Activated T-cell treated with anti-CD3 and anti-CD28 coated beads for 1 hour (primary cell): ENCODE data around the gene CEPT1.

Source experiments
- DNase-seq: peaks from one replicate; pipeline ENCODE4 v3.0.0-alpha.2; 2020; ENCODE audit warnings: low read depth

The CEPT1 gene

DNA sequence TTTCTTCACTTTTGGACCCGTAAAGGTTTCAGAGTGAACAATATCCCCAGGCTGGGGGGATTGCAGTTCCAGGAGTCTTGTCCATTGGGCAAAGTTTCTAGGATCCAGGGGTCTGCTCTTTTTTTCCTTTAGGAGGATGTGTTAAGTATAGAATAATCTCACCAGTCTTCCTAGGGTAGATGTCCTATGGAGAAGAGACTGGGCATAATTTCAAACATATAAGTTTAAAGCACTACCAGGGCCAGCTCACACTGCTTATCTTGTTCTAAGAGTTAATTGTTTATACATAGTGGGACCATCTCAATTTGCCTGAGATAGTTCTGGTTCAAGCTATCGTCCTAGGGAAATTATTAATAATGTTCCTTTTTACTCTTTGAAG lies 88.7 kb downstream of the CEPT1 start:
- DNase-seq: no peak

DNA sequence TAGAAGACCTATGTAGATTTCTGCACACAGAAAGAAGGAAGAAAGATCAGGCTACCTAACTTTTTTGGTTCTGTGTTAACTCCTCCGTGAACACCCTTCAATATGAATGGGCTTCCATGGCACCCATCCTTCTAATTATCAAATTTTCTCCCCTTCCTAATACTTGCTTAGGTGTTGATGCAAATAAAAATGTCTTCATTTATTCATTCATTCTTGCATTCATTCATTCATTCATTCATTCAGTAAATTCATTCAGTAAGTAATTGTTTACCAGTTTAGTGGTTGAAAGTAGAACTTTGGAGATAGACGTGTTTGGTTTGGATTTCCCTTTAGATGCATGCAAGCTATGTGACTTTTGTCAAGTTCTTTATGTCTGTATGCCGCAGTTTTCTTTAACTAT lies 92.1 kb downstream of the CEPT1 start:
- DNase-seq: no peak

DNA sequence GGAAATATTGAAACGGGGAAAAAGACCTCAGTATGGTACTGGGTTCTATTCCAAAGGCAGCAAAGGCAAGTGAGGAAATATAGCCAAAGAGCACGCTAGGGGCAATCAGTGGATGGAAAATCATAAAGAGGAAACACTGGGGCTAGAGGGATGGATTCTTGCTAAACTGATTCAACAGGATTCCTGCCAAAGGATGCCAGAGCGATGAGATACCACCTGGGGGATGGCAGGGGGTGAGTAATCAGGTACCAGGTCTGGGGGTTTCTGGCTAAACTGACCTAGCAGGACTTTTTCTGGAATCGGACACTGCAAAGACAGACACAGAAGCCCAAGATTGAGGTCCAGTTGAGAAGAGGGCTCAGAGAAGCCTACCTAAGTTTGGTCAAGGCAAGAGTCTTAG lies 94.2 kb downstream of the CEPT1 start:
- no peak for DNase-seq
